PC-9 (cell line): ENCODE results near the gene PKD1L1.
"Not testable (repeated sequence)": the region's sequence is repeated elsewhere in the genome, so short reads cannot be mapped to it uniquely, and the experiment has no call there.

Source experiments
- EZH2 ChIP-seq: fragments of 200-600 bp; sonication (generic); IDR thresholded peaks from 2 replicates; pipeline ENCODE4 v1.8.0; 2017; ENCODE audit warnings: antibody characterized with exemption, low read depth
- TF ChIP-seq, protein P1 (sequence below): fragments of 200-600 bp; sonication (generic); conservative IDR thresholded peaks from 2 replicates; pipeline ENCODE4 v1.6.1; 2017; ENCODE audit warnings: mixed run types, antibody characterized with exemption, mild to moderate bottlenecking, moderate library complexity

DNA sequence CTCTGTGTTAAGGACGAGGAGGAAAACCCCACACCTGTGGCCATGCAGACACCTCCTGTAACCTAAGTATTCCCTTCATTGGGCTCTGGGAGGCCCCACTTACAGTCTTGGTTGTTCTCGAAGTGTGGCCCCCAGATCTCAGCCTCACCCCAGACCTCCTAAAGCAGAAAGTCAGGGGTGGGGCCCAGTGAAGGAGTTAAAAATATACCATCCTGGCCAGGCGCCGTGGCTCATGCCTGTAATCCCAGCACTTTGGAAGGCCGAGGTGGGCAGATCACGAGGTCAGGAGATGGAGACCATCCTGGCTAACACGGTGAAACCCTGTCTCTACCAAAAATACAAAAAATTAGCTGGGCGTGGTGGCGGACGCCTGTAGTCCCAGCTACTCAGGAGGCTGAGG is 5.6 kb downstream of the PKD1L1 start:
- TF ChIP-seq, protein P1, sequence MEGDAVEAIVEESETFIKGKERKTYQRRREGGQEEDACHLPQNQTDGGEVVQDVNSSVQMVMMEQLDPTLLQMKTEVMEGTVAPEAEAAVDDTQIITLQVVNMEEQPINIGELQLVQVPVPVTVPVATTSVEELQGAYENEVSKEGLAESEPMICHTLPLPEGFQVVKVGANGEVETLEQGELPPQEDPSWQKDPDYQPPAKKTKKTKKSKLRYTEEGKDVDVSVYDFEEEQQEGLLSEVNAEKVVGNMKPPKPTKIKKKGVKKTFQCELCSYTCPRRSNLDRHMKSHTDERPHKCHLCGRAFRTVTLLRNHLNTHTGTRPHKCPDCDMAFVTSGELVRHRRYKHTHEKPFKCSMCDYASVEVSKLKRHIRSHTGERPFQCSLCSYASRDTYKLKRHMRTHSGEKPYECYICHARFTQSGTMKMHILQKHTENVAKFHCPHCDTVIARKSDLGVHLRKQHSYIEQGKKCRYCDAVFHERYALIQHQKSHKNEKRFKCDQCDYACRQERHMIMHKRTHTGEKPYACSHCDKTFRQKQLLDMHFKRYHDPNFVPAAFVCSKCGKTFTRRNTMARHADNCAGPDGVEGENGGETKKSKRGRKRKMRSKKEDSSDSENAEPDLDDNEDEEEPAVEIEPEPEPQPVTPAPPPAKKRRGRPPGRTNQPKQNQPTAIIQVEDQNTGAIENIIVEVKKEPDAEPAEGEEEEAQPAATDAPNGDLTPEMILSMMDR: not testable (repeated sequence)
- not testable (repeated sequence) for TF ChIP-seq EZH2
